WTC11 (cell line): ENCODE measurements around the gene ELN. TPM values are rescaled to one million over a fixed set of nuclear protein-coding genes. Genes with fewer than 3 reads are reported as not detected.
A peak's percentile ranks its signal among the peaks of the same experiment; 100 is the strongest.

Experiments used
- ATAC-seq: fragments of 200-7000 bp; cut with Tn5 transposase; 2 replicates; pipeline ENCODE4 v1.10.0; 2021; ENCODE audit warnings: mild to moderate bottlenecking, moderate library complexity
- CTCF ChIA-PET: fragments of 300-600 bp; sonication (Branson Sonifier 250); formaldehyde crosslinking; loops from one replicate; lab custom pipeline; 2021; ENCODE audit warnings: antibody characterized with exemption; lab: Charles Lee
- POLR2A ChIA-PET: fragments of 350-600 bp; sonication (Branson Sonifier 250); formaldehyde crosslinking; loops from one replicate; lab custom pipeline; 2021; ENCODE audit warnings: antibody characterized with exemption; lab: Charles Lee
- DNase-seq: peaks from one replicate; pipeline ENCODE4 v3.0.0; 2021; ENCODE audit warnings: low spot score
- H3K27ac Mint-ChIP-seq: 2 replicates; pipeline ENCODE4 v1.8.0; 2021; ENCODE audit warnings: mixed read lengths
- H3K27me3 Mint-ChIP-seq: 2 replicates; pipeline ENCODE4 v1.8.0; 2021; ENCODE audit warnings: low read depth, mild to moderate bottlenecking, moderate library complexity, mixed read lengths
- H3K36me3 Mint-ChIP-seq: 2 replicates; pipeline ENCODE4 v1.8.0; 2021; ENCODE audit warnings: mixed read lengths
- H3K4me1 Mint-ChIP-seq: 2 replicates; pipeline ENCODE4 v1.8.0; 2022; ENCODE audit warnings: mixed read lengths
- H3K4me3 Mint-ChIP-seq: 2 replicates; pipeline ENCODE4 v1.8.0; 2021; ENCODE audit warnings: mild to moderate bottlenecking, moderate library complexity, mixed read lengths
- H3K9me3 Mint-ChIP-seq: 2 replicates; pipeline ENCODE4 v1.8.0; 2021; ENCODE audit warnings: mixed read lengths
- ELF4 ChIP-seq: sonication (generic); formaldehyde crosslinking; IDR thresholded peaks from 2 replicates; pipeline ENCODE4 v1.8.1; 2022; ENCODE audit warnings: low read depth, mild to moderate bottlenecking, moderate library complexity, missing genetic modification reagents
- GTF2I ChIP-seq: fragments of 250-450 bp; sonication (Bioruptor Pico); conservative IDR thresholded peaks from 2 replicates; pipeline ENCODE4 v1.4.0; 2021; ENCODE audit warnings: mild to moderate bottlenecking
- KAT7 ChIP-seq: sonication (generic); formaldehyde crosslinking; IDR thresholded peaks from 2 replicates; pipeline ENCODE4 v1.8.1; 2023; ENCODE audit warnings: missing genetic modification reagents, mild to moderate bottlenecking, borderline replicate concordance
- NFATC4 ChIP-seq: fragments of 250-450 bp; sonication (Bioruptor Pico); IDR thresholded peaks from 2 replicates; pipeline ENCODE4 v1.9.0; 2021; ENCODE audit warnings: mild to moderate bottlenecking
- SOX15 ChIP-seq: fragments of 250-450 bp; sonication (Bioruptor Pico); IDR thresholded peaks from 2 replicates; pipeline ENCODE4 v1.9.0; 2021; ENCODE audit warnings: mild to moderate bottlenecking
- TP53 ChIP-seq: sonication (generic); formaldehyde crosslinking; IDR thresholded peaks from 2 replicates; pipeline ENCODE4 v1.8.1; 2023; ENCODE audit warnings: mild to moderate bottlenecking, missing genetic modification reagents
- ZNF138 ChIP-seq: sonication (generic); formaldehyde crosslinking; conservative IDR thresholded peaks from 2 replicates; pipeline ENCODE4 v1.8.1; 2022; ENCODE audit warnings: mild to moderate bottlenecking, moderate library complexity, missing genetic modification reagents
- total RNA-seq: library from RNA; stranded (reverse); gene quantifications from 3 replicates; pipeline ENCODE4 v1.2.3, GENCODE V29; 2021
- TF ChIP-seq, protein P1 (sequence below): sonication (generic); formaldehyde crosslinking; IDR thresholded peaks from 2 replicates; pipeline ENCODE4 v1.8.1; 2022; ENCODE audit warnings: mild to moderate bottlenecking, missing genetic modification reagents, moderate library complexity, borderline replicate concordance
- TF ChIP-seq, protein P2 (sequence below): fragments of 250-450 bp; sonication (Bioruptor Pico); IDR thresholded peaks from 2 replicates; pipeline ENCODE4 v1.9.0; 2021; ENCODE audit warnings: mild to moderate bottlenecking
- TF ChIP-seq, protein P3 (sequence below): sonication (generic); formaldehyde crosslinking; IDR thresholded peaks from 2 replicates; pipeline ENCODE4 v1.8.0; 2023; ENCODE audit warnings: missing genetic modification reagents, mild to moderate bottlenecking, borderline replicate concordance

Gene ELN
- total RNA-seq, 1 experiment from 2014 or later = 3.3 TPM

DNA sequence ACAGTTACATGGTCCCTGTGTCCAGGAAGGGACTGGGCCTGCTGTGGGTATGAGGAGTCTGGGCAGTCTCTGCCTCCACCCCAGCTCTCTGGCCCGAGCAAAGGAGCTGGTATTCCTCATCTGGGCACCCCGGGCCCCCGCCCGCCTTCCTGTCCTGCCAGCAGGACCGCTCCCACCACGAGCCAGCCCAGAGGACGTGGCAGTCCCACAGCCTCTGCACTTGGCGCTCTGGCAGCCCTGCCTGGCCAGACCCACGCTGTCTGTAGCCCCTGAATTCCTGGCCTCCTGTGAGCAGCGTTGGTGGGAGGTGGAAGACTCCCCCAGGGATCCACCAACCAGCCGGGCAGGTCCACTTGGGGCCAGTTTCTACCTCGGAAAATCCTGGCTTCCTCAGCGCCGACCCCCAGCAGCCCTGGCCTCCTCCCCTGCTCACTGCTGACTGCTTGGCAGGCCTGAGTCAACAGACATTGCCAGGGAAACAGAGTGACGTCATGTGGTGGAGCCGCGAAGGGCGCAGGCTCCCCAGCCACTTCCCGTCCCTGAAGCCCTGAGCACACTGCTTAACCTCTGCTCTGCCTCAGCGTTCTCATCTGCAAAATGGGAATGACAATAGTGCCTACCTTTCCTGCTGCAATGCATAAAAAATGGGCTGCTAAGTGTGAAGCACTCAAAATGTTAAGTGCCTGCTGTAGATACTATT is 34.0 kb downstream of the ELN start:
- peak; percentile 39 for ATAC-seq
- Mint-ChIP-seq H3K36me3 (no peaks in the 10 kb centered on the region), H3K4me3 (no peak overlapping the region), H3K27ac (no peak overlapping the region; the same call in 1 of the 2 replicates), H3K9me3 (no peaks in the 10 kb centered on the region), H3K27me3 (no peaks in the 10 kb centered on the region; the same call in 1 of the 2 replicates), H3K4me1 (no peaks in the 10 kb centered on the region)
- TF ChIP-seq GTF2I (CRISPR knock-in tag) = 0 out of 2 replicates have a peak, but pooled peaks have one; percentile 42
- TF ChIP-seq KAT7 (CRISPR knock-in tag) = no peak
- CTCF ChIA-PET = interaction anchor here (0.6 to 3.3 kb wide), 2 partner anchors 35 to 94 kb away, joined by 3 to 15 read pairs; no protein-coding TSS in a partner anchor
- no peak for DNase-seq
- POLR2A ChIA-PET = interaction anchor here (0.6 kb wide), 1 partner anchor 247 kb away, joined by 3 read pairs; no protein-coding TSS in a partner anchor

DNA sequence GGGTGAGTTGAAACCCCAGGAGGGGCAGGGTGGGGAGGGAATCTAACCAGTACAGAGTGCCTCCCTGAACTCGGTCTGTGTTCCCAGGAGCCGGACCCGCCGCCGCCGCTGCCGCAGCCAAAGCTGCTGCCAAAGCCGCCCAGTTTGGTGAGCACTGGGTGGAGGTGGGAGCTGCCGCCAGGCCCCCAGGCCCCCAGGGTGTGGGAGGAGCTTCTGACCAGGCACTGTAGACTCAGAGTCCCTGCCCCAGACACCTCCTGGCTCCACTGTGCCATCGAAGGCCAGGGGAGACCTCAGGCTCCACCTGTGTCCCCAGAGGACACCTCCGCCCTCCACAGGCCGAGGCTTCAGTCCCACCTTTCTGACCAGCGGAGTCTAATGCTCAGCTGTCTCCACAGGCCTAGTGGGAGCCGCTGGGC is 35.3 kb downstream of the ELN start:
- Mint-ChIP-seq H3K9me3 (no peaks in the 10 kb centered on the region), H3K4me1 (0 out of 2 replicates have a peak, but pooled peaks cover 2% of the 10 kb centered on the region), H3K36me3 (no peaks in the 10 kb centered on the region), H3K27me3 (no peaks in the 10 kb centered on the region; the same call in 1 of the 2 replicates), H3K4me3 (no peak overlapping the region), H3K27ac (peak overlapping the region; percentile 15; the same call in 1 of the 2 replicates)
- no peak for ATAC-seq
- POLR2A ChIA-PET = interaction anchor here (0.7 kb wide), 1 partner anchor 213 kb away, joined by 3 read pairs; no protein-coding TSS in a partner anchor
- no peak for DNase-seq
- CTCF ChIA-PET = interaction anchor here (1.3 to 5.7 kb wide), 2 partner anchors 36 to 143 kb away, joined by 4 to 38 read pairs; no protein-coding TSS in a partner anchor
- TF ChIP-seq, protein P1, sequence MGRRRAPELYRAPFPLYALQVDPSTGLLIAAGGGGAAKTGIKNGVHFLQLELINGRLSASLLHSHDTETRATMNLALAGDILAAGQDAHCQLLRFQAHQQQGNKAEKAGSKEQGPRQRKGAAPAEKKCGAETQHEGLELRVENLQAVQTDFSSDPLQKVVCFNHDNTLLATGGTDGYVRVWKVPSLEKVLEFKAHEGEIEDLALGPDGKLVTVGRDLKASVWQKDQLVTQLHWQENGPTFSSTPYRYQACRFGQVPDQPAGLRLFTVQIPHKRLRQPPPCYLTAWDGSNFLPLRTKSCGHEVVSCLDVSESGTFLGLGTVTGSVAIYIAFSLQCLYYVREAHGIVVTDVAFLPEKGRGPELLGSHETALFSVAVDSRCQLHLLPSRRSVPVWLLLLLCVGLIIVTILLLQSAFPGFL (CRISPR knock-in tag) = no peak
- no peak for TF ChIP-seq ELF4
- no peak for TF ChIP-seq TP53 (CRISPR knock-in tag)
- TF ChIP-seq, protein P2, sequence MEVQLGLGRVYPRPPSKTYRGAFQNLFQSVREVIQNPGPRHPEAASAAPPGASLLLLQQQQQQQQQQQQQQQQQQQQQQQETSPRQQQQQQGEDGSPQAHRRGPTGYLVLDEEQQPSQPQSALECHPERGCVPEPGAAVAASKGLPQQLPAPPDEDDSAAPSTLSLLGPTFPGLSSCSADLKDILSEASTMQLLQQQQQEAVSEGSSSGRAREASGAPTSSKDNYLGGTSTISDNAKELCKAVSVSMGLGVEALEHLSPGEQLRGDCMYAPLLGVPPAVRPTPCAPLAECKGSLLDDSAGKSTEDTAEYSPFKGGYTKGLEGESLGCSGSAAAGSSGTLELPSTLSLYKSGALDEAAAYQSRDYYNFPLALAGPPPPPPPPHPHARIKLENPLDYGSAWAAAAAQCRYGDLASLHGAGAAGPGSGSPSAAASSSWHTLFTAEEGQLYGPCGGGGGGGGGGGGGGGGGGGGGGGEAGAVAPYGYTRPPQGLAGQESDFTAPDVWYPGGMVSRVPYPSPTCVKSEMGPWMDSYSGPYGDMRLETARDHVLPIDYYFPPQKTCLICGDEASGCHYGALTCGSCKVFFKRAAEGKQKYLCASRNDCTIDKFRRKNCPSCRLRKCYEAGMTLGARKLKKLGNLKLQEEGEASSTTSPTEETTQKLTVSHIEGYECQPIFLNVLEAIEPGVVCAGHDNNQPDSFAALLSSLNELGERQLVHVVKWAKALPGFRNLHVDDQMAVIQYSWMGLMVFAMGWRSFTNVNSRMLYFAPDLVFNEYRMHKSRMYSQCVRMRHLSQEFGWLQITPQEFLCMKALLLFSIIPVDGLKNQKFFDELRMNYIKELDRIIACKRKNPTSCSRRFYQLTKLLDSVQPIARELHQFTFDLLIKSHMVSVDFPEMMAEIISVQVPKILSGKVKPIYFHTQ (CRISPR knock-in tag) = no peak
- no peak for TF ChIP-seq ZNF138 (CRISPR knock-in tag)
- TF ChIP-seq, protein P3, sequence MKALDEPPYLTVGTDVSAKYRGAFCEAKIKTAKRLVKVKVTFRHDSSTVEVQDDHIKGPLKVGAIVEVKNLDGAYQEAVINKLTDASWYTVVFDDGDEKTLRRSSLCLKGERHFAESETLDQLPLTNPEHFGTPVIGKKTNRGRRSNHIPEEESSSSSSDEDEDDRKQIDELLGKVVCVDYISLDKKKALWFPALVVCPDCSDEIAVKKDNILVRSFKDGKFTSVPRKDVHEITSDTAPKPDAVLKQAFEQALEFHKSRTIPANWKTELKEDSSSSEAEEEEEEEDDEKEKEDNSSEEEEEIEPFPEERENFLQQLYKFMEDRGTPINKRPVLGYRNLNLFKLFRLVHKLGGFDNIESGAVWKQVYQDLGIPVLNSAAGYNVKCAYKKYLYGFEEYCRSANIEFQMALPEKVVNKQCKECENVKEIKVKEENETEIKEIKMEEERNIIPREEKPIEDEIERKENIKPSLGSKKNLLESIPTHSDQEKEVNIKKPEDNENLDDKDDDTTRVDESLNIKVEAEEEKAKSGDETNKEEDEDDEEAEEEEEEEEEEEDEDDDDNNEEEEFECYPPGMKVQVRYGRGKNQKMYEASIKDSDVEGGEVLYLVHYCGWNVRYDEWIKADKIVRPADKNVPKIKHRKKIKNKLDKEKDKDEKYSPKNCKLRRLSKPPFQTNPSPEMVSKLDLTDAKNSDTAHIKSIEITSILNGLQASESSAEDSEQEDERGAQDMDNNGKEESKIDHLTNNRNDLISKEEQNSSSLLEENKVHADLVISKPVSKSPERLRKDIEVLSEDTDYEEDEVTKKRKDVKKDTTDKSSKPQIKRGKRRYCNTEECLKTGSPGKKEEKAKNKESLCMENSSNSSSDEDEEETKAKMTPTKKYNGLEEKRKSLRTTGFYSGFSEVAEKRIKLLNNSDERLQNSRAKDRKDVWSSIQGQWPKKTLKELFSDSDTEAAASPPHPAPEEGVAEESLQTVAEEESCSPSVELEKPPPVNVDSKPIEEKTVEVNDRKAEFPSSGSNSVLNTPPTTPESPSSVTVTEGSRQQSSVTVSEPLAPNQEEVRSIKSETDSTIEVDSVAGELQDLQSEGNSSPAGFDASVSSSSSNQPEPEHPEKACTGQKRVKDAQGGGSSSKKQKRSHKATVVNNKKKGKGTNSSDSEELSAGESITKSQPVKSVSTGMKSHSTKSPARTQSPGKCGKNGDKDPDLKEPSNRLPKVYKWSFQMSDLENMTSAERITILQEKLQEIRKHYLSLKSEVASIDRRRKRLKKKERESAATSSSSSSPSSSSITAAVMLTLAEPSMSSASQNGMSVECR = no peak

DNA sequence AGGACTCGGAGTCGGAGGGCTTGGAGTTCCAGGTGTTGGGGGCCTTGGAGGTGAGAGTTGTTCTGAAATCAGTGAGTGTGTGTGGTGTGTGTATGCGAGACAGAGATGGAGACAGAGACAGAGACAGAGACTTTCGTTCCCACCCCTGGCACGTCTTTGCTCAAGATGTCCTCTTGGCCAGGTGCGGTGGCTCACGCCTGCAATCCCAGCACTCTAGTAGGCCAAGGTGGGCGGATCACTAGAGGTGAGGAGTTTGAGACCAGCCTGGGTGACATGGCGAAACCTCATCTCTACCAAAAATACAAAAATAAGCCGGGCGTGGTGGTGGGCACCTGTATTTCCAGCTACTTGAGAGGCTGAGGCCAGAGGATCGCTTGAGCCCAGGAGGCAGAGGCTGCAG is 35.7 kb downstream of the ELN start:
- no peaks in the 10 kb centered on the region for H3K9me3 Mint-ChIP-seq
- H3K27me3 Mint-ChIP-seq = no peaks in the 10 kb centered on the region; the same call in 1 of the 2 replicates
- peak overlapping the region; percentile 15; the same call in 1 of the 2 replicates for H3K27ac Mint-ChIP-seq
- DNase-seq (no peak), ATAC-seq (no peak)
- H3K4me1 Mint-ChIP-seq = 0 out of 2 replicates have a peak, but pooled peaks cover 2% of the 10 kb centered on the region
- no peak overlapping the region for H3K4me3 Mint-ChIP-seq
- CTCF ChIA-PET = interaction anchor here (1.3 to 5.7 kb wide), 3 partner anchors 20 to 143 kb away, joined by 4 to 38 read pairs (median 10); partner anchors contain the start of gene LIMK1
- no peaks in the 10 kb centered on the region for H3K36me3 Mint-ChIP-seq
- POLR2A ChIA-PET = interaction anchor here (0.7 kb wide), 1 partner anchor 213 kb away, joined by 3 read pairs; no protein-coding TSS in a partner anchor
- TF ChIP-seq SOX15 (CRISPR knock-in tag) (no peak), NFATC4 (CRISPR knock-in tag) (no peak)
- TF ChIP-seq, protein P3 = no peak
